Activated CD4-positive, alpha-beta T cell treated with anti-CD3 and anti-CD28 coated beads, Interleukin-2, amount 50 U/mL, for 16 hours (primary cell): ENCODE results near the gene DOHH.

ENCODE experiments used
- DNase-seq: peaks from one replicate; pipeline ENCODE4 v3.0.0-alpha.2; 2020

The DOHH gene

GRCh38 chr19:3499738-3500428 lies 591 bp downstream of the DOHH start:
- no peak for DNase-seq

- DNase-seq = no peak
These were observed 2.5 kb downstream of the DOHH start for GRCh38 chr19:3497757-3498520.

GRCh38 chr19:3496392-3497273 lies 3.8 kb downstream of the DOHH start:
- no peak for DNase-seq

DNA sequence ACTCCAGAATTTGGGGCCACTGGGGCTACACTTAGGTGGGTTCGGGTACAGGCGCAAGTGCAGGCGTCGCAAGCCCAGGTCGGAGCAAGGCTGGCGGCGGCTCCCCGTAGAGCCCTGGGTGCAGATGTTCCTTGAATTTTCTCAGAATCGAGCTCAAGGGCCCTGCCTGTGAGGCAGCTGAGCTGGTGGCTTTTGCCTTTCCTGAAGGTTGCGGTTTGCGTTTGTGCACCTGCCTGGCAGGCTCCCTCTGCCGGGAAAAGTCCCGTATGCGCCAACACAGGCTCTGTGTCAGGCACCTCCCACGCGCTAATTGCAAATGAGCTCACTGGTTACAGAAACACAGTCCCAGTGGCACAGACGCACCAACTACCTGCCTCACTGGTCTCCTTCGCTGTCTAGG lies 5.9 kb downstream of the DOHH start:
- peak; percentile 46 for DNase-seq

GRCh38 chr19:3494051-3494450 lies 6.4 kb downstream of the DOHH start:
- DNase-seq = peak; percentile 54

DNA sequence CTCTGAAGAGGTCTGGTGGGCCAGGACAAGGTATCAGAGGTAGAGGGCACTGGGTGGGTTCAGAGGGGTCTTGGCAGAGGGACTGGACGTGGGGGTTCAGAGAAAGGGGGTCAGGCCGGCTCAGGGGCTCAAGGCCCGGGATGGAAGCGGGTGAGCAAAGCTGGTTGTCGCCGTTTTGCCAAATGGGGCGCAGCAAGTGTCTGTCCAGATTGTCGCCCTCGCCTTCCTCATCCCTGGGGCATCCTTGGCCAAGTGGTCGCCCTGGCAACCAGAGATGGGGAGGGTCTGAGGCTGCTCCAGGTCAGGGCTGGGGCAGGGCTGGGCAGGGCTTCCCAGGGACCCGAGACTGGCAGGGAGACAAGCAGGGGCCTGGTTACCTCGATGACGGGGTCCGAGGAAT lies 6.8 kb downstream of the DOHH start:
- DNase-seq = no peak

GRCh38 chr19:3492919-3493318 lies 7.6 kb downstream of the DOHH start:
- DNase-seq = no peak

DNA sequence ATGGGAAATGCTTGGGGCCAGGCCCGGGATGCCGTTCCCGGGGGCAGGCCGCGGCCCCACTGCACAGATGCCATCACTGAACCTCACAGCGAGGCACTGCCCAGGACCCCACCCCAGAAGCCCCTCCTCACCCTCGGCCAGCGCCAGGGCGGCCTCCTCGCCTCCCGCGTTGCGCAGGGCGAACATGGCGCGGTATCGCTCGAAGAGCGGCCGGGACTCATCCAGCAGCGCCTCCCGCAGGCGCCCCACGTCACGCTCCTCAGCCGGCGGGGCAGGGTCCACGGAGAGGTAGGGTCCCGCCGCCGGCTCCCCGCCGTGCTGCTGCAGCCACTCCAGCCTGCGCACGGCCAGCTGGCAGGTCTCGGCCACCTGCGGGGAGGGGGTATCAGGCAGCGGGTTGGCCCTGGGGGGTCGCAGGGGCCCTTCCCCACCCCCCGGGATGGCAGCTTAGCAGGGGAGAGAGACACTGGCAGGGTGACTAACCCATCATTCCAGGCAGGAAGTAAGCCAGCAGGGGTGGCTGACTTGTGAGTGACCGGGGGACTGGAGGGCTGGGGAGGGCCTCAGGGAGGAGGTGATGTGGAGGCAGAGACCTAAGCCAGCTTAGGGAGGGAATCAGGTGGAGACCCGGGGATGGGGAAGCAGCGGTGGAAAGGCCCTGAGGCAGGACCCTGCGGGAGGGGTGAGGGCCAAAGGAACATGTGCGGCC lies 8.2 kb downstream of the DOHH start:
- DNase-seq = no peak

DNA sequence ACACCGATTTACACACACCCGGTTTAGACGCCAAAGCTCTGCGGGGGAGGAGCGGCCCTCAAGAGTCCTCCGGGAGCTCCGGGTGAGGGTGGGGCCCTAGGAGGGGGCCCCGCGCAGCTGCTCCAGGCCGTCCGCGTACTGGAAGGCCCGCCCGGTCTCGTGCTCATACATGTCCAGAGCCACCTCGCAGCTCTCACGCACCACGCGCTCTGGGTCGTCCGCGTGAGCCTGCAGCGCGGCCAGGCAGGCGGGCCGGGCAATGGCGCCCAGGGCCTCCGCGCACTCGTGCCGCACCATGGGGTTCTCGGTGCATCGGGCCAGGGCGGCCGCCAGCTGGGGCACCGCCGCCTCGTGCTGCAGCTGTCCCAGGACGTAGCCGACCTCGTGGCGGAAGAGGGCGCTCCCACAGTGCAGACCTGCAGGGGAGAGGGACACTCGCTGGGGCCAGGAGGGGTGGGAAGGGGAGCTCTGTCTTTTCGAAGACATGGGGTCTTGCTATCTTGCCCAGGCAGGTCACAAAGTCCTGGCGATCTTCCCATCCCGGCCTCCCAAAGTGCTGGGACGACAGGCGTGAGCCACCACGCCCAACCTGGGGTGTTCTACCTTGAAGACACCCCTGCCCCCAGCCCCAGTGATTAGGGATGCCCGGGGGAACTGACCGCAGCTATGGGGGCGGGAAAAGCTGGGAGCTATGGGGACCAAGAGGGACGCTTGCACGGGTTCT lies 8.9 kb downstream of the DOHH start:
- no peak for DNase-seq

- no peak for DNase-seq
These were observed 17.2 kb downstream of the DOHH start, which contains the start of gene SMIM44 for GRCh38 chr19:3483226-3483628. SMIM44 (minus strand) TSS chr19:3483441; CDS start chr19:3483403, 38 bp downstream.

GRCh38 chr19:3482507-3483225 lies 17.8 kb downstream of the DOHH start:
- no peak for DNase-seq

DNA sequence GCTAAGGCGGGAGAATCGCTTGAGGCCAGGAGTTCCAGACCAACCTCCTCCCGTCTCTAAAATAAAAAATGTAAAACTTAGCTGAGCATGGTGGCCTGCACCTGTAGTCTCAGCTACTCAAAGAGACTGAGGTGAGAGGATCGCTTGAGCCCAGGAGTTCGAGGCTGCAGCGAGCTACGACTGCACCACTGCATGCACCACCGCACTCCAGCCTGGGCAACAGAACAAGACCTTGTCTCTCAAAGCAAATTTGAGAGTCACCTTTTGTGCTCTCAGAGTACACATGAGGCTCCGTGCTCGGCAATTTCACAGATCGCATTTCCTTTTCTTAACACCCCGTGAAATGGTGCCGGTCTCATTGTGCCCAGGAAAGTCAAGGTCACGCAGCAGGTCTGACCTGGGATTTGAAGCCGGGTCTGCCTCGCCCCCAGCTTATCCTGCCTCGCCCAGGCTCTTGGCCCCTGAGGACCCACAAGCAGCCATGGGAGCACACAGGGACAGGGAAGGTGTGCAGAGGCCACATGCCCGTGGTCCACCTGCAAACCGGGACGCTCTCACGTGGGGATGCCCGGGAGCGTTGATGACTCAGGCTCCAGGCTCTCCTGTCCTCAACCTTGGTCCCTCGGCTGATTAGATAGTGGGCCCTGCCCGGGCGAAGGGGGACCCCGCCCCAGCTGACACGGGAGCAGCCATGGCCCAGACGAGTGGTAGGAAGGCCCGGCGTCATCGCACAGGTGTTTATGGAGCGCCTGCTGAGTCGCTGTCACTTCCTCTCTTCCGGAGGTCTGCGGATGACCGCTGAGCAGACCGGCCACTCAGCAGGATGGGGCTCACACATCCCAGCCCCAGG lies 19.0 kb downstream of the DOHH start:
- DNase-seq = no peak

- DNase-seq = no peak
These were observed 19.9 kb downstream of the DOHH start, which contains the start of gene SMIM24 for GRCh38 chr19:3480383-3481091. SMIM24 (minus strand) TSS chr19:3480525; CDS start chr19:3480463, 62 bp downstream.

GRCh38 chr19:3479834-3480215 lies 20.6 kb downstream of the DOHH start:
- peak; percentile 22 for DNase-seq

GRCh38 chr19:3479177-3479833 lies 21.2 kb downstream of the DOHH start:
- DNase-seq = peak; percentile 37

DNA sequence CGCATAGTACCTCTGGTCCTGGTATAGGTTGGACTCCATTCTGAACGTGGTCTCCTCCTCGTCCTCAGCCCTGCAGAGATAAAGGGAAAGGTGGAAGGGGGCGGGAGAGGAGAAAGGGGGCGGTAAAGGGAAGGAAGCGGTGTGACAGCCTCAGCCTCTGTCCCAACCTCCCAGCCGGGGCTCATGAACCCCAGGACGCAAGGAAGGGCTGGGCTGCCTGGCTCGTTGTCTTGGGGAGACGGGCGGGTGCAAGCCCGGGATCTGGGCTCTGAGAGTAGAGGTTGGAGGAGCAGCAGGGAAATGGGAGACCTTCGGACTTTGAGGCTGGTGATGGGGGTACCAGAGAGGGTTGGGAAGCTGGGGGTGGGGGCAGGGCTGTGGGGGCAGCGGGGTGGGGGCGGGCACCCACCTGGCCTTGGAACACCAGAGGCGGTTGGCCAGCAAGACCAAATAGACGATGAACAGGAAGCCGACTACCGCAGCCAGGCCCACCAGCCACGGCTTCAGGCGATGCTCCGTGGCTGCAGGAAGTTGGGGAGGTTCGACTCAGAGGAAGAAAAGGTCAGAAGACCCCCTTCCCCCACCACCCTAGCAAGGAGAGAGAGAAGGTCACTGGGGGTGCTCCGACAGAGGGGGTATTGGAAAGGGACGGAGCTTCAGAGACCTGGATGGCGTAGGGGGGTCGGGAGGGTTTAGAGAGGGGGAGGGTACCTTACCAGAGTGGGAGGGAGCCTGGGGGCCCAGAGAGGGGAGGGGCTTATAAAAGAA lies 21.9 kb downstream of the DOHH start:
- no peak for DNase-seq

DNA sequence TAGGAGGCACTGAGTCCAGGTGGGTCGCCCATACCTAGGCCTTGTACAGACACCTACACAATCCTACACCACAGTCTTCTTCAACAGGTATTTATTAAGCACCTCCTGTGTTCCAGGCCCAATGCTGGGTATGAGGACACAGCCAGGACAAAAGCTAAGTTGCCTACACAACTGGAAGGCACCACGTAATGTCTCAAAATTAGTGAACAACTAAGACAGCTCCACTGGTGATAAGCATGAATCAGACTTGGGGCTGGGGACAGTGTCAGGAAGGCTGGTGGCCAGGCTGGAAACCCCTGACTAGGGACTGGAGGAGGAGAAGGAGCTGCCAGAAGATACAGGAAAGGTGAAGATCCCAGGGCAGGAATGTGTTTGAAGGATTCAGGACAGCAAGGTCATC lies 22.5 kb downstream of the DOHH start:
- no peak for DNase-seq

GRCh38 chr19:3477506-3477905 lies 23.0 kb downstream of the DOHH start:
- no peak for DNase-seq
